NB4 (cell line): ENCODE measurements around the gene GNA15.

Source experiments
- DNase-seq: peaks from one replicate; pipeline ENCODE4 v3.0.0; 2010; ENCODE audit warnings: low read depth
- H3K4me3 ChIP-seq: one replicate; pipeline ENCODE4 v1.5.1; 2011; ENCODE audit warnings: mild to moderate bottlenecking, low read depth, low read length, moderate library complexity
- MYC ChIP-seq: IDR thresholded peaks from 2 replicates; pipeline ENCODE4 v1.6.1; 2011; ENCODE audit warnings: low read depth, low read length
- POLR2A ChIP-seq: IDR thresholded peaks from 2 replicates; pipeline ENCODE4 v1.6.1; 2011; ENCODE audit warnings: mild to moderate bottlenecking; ENCODE audit not compliant: insufficient read length; ENCODE audit errors: extremely low read depth
- TF ChIP-seq, protein P1 (sequence below): IDR thresholded peaks from one replicate; pipeline ENCODE4 v1.5.1; 2012; ENCODE audit warnings: low read depth, low read length
- TF ChIP-seq, protein P2 (sequence below): IDR thresholded peaks from 2 replicates; pipeline ENCODE4 v1.6.1; 2011; ENCODE audit warnings: low read depth, low read length

The GNA15 gene

DNA sequence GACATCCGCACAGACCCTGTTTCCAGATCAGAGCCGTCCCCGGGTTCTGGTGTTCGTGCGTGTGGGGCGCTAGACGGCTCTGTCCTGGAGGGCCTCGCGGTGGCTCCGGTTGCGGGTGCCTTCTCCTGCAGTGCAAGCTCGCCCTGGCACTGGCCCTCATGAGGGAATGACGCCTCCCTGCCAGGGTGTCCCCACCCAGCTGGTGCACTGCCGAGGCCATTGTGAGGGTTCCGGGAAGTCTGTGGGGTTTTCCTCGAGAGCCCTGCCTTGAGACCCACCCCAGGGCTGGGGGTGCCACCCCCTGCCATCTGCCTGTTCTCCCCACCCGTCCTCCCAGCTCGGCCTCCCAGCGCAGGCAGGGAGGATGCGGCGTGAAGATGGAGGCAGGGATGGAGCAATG is 19.2 kb upstream of the GNA15 start:
- no peak overlapping the region for H3K4me3 ChIP-seq
- TF ChIP-seq, protein P1, sequence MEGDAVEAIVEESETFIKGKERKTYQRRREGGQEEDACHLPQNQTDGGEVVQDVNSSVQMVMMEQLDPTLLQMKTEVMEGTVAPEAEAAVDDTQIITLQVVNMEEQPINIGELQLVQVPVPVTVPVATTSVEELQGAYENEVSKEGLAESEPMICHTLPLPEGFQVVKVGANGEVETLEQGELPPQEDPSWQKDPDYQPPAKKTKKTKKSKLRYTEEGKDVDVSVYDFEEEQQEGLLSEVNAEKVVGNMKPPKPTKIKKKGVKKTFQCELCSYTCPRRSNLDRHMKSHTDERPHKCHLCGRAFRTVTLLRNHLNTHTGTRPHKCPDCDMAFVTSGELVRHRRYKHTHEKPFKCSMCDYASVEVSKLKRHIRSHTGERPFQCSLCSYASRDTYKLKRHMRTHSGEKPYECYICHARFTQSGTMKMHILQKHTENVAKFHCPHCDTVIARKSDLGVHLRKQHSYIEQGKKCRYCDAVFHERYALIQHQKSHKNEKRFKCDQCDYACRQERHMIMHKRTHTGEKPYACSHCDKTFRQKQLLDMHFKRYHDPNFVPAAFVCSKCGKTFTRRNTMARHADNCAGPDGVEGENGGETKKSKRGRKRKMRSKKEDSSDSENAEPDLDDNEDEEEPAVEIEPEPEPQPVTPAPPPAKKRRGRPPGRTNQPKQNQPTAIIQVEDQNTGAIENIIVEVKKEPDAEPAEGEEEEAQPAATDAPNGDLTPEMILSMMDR = no peak
- no peak for TF ChIP-seq POLR2A
- TF ChIP-seq, protein P2, sequence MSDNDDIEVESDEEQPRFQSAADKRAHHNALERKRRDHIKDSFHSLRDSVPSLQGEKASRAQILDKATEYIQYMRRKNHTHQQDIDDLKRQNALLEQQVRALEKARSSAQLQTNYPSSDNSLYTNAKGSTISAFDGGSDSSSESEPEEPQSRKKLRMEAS = no peak
- DNase-seq = no peak

DNA sequence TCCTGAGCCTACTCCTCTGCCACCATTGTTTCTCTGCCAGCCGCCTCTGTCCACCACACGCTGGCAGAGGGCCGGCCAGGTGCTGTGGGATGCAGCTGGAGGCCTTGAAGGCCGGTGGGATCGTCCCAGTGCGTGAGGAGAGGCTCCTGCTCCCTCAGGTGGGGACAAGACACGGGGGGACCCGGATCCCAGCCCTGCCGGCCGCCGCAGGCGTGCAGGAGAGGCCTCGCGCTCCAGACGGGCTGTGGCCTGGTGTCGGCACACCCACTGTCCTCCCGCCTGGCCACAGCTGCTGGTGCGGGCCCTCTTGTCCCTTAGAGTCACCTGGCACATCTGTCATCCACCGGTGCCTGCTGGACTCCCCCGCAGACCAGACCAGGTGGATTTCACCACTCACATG is 18.1 kb upstream of the GNA15 start:
- no peak overlapping the region for H3K4me3 ChIP-seq
- no peak for TF ChIP-seq POLR2A
- TF ChIP-seq, protein P1 = no peak
- TF ChIP-seq, protein P2 = no peak
- DNase-seq = no peak

DNA sequence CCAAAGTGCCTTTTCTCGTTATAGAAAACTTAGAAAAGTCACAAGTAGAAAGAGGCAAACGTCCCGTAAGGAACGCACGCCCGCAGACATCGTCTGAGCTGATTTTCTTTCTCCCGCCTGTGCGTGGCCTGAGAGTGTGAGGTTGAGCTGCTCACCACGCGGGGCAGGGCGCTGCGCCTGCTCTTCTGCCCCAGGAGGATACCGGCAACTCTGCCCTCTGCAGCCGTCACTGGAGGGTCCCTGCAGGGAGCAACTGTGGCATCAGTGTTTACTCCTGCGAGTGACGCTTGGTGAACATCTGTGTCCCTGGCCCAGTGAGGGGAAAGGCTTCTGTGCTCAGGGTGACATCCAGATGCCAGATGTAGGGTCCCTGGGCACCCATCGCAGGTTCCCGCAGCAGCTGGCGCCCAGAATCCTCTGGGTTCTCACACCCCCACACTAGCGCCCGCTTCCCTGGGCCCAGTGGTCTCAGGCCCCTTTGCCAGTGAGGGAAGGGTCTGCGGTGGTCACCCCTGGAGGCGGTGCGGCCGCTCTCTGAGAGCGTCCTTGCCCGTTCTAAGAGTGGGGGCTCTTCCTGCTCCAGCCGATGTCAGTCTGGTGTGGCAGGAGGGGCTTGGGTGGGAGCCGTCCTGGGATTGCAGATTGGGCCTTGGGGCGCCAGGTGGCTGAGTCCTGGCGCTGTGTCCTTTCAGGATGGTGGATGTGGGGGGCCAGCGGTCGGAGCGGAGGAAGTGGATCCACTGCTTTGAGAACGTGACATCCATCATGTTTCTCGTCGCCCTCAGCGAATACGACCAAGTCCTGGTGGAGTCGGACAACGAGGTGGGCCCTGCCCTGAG is 17.4 kb upstream of the GNA15 start:
- H3K4me3 ChIP-seq = no peak overlapping the region
- no peak for DNase-seq
- TF ChIP-seq MYC = no peak
- TF ChIP-seq, protein P1 = no peak
- TF ChIP-seq, protein P2 = no peak
- no peak for TF ChIP-seq POLR2A

DNA sequence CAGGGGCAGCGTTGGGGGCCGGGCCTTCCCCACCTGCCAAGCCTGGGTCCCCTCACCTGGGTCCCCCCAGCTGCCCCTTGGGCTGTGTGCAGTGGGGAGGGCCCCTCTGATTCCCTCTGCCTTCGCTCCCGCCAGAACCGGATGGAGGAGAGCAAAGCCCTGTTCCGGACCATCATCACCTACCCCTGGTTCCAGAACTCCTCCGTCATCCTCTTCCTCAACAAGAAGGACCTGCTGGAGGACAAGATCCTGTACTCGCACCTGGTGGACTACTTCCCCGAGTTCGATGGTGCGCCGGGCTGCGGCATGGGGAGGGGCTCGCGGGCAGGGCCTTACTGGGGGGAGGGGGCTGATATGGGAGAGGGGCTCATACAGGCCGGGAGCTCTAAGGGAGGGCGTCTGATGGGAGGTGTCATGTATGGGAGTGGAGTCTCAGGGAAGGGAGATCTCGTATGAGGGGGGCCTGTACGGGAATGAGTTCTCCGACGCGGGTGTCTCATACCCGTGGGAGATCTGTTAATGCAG is 16.7 kb upstream of the GNA15 start:
- TF ChIP-seq POLR2A (no peak), MYC (no peak)
- TF ChIP-seq, protein P2 = no peak
- TF ChIP-seq, protein P1 = no peak
- no peak overlapping the region for H3K4me3 ChIP-seq
- no peak for DNase-seq

DNA sequence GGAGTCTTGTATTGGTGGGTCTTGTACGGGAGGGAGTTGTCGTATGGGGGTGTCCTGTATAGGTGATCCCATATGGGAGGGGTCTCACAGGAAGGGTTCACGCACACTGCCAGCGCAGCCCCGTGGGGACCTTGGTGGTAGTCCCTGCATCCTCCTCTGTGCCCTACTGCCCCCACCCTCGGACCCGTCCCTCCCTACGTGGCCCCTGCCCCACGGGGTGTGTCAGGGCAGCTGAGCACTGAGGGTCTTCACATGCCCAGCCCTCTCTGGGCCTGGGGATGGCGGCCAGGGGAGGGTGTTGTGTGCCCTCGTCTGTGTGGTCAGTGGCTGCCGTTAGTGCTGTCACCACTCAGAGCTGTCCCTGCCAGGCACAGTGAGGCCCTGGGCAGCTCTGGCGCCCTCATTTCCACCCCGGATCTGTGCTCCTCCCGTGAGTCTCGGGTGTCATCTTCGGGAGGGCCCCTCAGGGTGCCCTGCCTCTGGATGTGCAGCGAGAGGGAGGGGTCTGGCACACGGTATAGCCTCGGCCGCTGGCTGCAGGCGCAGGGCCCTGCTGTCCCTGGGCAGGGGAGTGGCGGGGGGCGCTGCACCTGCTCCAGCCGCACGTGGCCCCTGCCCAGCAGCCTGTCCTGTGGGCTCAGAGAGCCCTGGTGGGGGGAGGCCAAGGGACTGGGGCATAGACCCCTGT is 16.0 kb upstream of the GNA15 start:
- DNase-seq = no peak
- TF ChIP-seq MYC (no peak), POLR2A (no peak)
- TF ChIP-seq, protein P1 = no peak
- TF ChIP-seq, protein P2 = no peak
- H3K4me3 ChIP-seq = no peak overlapping the region
